Suprapubic skin (tissue), 4 donors: ENCODE measurements around the gene KCNT1. TPM values are rescaled to one million over a fixed set of nuclear protein-coding genes. Genes with fewer than 3 reads are reported as not detected.

Experiments
- DNase-seq, 2 donors: peaks; one replicate each; pipeline ENCODE4 v3.0.0-alpha.2; 2019; ENCODE audit warnings: low spot score in 2 of 2
- H3K27ac ChIP-seq: fragments of 200-600 bp; sonication (generic); one replicate; pipeline ENCODE4 v1.5.1; 2019
- H3K27me3 ChIP-seq: fragments of 200-600 bp; sonication (generic); one replicate; pipeline ENCODE4 v1.5.1; 2019
- H3K36me3 ChIP-seq: fragments of 200-600 bp; sonication (generic); one replicate; pipeline ENCODE4 v1.5.1; 2019
- H3K4me1 ChIP-seq: fragments of 200-600 bp; sonication (generic); one replicate; pipeline ENCODE4 v1.5.1; 2019
- H3K4me3 ChIP-seq: fragments of 200-600 bp; sonication (generic); one replicate; pipeline ENCODE4 v1.5.1; 2019; ENCODE audit warnings: mild to moderate bottlenecking
- H3K9me3 ChIP-seq: fragments of 200-600 bp; sonication (generic); one replicate; pipeline ENCODE4 v1.5.1; 2019
- CTCF ChIP-seq, 2 donors: fragments of 200-600 bp in 1 of 2; fragments of 450-650 bp in 1 of 2; sonication (generic) in 1 of 2; IDR thresholded peaks; one replicate each; pipeline ENCODE4 v1.5.1; 2016 to 2019; ENCODE audit warnings: antibody characterized with exemption in 2 of 2, mild to moderate bottlenecking in 1 of 2, moderate library complexity in 1 of 2
- EP300 ChIP-seq: sonication (generic); formaldehyde crosslinking; IDR thresholded peaks from one replicate; pipeline ENCODE4 v1.6.1; 2017; ENCODE audit warnings: antibody characterized with exemption
- POLR2A ChIP-seq, 2 donors: fragments of 450-650 bp; IDR thresholded peaks; one replicate each; pipeline ENCODE4 v1.6.1; 2017; ENCODE audit warnings: antibody characterized with exemption in 2 of 2, mild to moderate bottlenecking in 2 of 2, moderate library complexity in 2 of 2
- POLR2AphosphoS5 ChIP-seq, 3 donors: sonication (generic); formaldehyde crosslinking; IDR thresholded peaks; one replicate each; pipeline ENCODE4 v1.6.1; 2017; ENCODE audit warnings: antibody characterized with exemption in 3 of 3
- WGBS: methylation state at CpG from one replicate; pipeline ENCODE4 v1.1.5; 2018; 5-methylcytosine and 5-hydroxymethylcytosine counted together
- total RNA-seq, 4 donors: library from RNA; depleted of rRNA; stranded (reverse); fragments of >200 nt; gene quantifications; one replicate each; pipeline ENCODE4 v1.1.0, GENCODE V29; 2016

The KCNT1 gene
- total RNA-seq, 4 donors from 2014 or later, result 0.10 to 0.23 TPM; not detected in 2

GRCh38 chr9:135745189-135745588 is 43.2 kb downstream of the KCNT1 start:
- Histone ChIP-seq H3K36me3 (no peaks in the 10 kb centered on the region), H3K27ac (no peak overlapping the region), H3K27me3 (peaks cover 91% of the 10 kb centered on the region), H3K4me3 (no peak overlapping the region), H3K4me1 (no peaks in the 10 kb centered on the region), H3K9me3 (no peaks in the 10 kb centered on the region)
- DNase-seq, result no peak
- WGBS, result 92% methylated on average over 7 of the region's 21 CpGs
- TF ChIP-seq EP300, result no peak
- no peak for TF ChIP-seq POLR2A (IDR thresholded peaks at IDR 0.05)
- TF ChIP-seq CTCF (IDR thresholded peaks at IDR 0.05), result no peak
- TF ChIP-seq POLR2AphosphoS5 (IDR thresholded peaks at IDR 0.05), result no peak

- TF ChIP-seq EP300 (no peak), POLR2A (IDR thresholded peaks at IDR 0.05) (no peak), POLR2AphosphoS5 (IDR thresholded peaks at IDR 0.05) (no peak), CTCF (IDR thresholded peaks at IDR 0.05) (no peak)
- Histone ChIP-seq H3K4me1 (no peaks in the 10 kb centered on the region), H3K4me3 (no peak overlapping the region), H3K27ac (no peak overlapping the region), H3K27me3 (peaks cover 91% of the 10 kb centered on the region), H3K9me3 (no peaks in the 10 kb centered on the region), H3K36me3 (no peaks in the 10 kb centered on the region)
- 85% methylated on average over 8 of the region's 24 CpGs for whole genome bisulfite sequencing
- DNase-seq, result no peak
Measured at GRCh38 chr9:135745686-135746324, 43.8 kb downstream of the KCNT1 start.

GRCh38 chr9:135746565-135746964 is 44.6 kb downstream of the KCNT1 start:
- H3K27ac ChIP-seq, result no peak overlapping the region
- no peaks in the 10 kb centered on the region for H3K9me3 ChIP-seq
- WGBS, result 61% methylated on average over 9 of the region's 9 CpGs
- H3K4me1 ChIP-seq, result no peaks in the 10 kb centered on the region
- no peak for TF ChIP-seq EP300
- no peak for TF ChIP-seq CTCF (IDR thresholded peaks at IDR 0.05)
- TF ChIP-seq POLR2A (IDR thresholded peaks at IDR 0.05), result no peak
- H3K4me3 ChIP-seq, result no peak overlapping the region
- no peak for DNase-seq
- peaks cover 86% of the 10 kb centered on the region for H3K27me3 ChIP-seq
- no peaks in the 10 kb centered on the region for H3K36me3 ChIP-seq

GRCh38 chr9:135747311-135747710 is 45.3 kb downstream of the KCNT1 start:
- no peaks in the 10 kb centered on the region for H3K36me3 ChIP-seq
- H3K27ac ChIP-seq, result no peak overlapping the region
- no peak for DNase-seq
- no peak overlapping the region for H3K4me3 ChIP-seq
- peaks cover 79% of the 10 kb centered on the region for H3K27me3 ChIP-seq
- H3K4me1 ChIP-seq, result no peaks in the 10 kb centered on the region
- TF ChIP-seq POLR2AphosphoS5 (IDR thresholded peaks at IDR 0.05), result no peak
- no peak for TF ChIP-seq EP300
- TF ChIP-seq CTCF (IDR thresholded peaks at IDR 0.05), result no peak
- no peak for TF ChIP-seq POLR2A (IDR thresholded peaks at IDR 0.05)
- WGBS, result 63% methylated on average over 8 of the region's 13 CpGs
- no peaks in the 10 kb centered on the region for H3K9me3 ChIP-seq

- DNase-seq, result no peak
- no peak overlapping the region for H3K27ac ChIP-seq
- no peaks in the 10 kb centered on the region for H3K4me1 ChIP-seq
- H3K4me3 ChIP-seq, result no peak overlapping the region
- peaks cover 65% of the 10 kb centered on the region for H3K27me3 ChIP-seq
- no peaks in the 10 kb centered on the region for H3K9me3 ChIP-seq
- TF ChIP-seq POLR2AphosphoS5 (IDR thresholded peaks at IDR 0.05) (no peak), EP300 (no peak), POLR2A (IDR thresholded peaks at IDR 0.05) (no peak), CTCF (IDR thresholded peaks at IDR 0.05) (no peak)
- no peaks in the 10 kb centered on the region for H3K36me3 ChIP-seq
- 74% methylated on average over 3 of the region's 16 CpGs for WGBS
Measured at GRCh38 chr9:135748676-135749075, 46.7 kb downstream of the KCNT1 start.
